ENCODE data around the gene SFMBT1. TPM values are rescaled to one million over a fixed set of nuclear protein-coding genes. Genes with fewer than 3 reads are reported as not detected.

SFMBT1 gene
- total RNA-seq, 1 experiment from 2014 or later: 14.3 TPM

GRCh38 chr3:52895418-52895817 lies 150.5 kb downstream of the SFMBT1 start:
- Histone ChIP-seq H3K36me3 (ENCODE audit: low read depth) (no peaks in the 10 kb centered on the region), H3K9me2 (ENCODE audit: insufficient read depth) (no peaks in the 10 kb centered on the region), H3K4me2 (no peak overlapping the region), H3K4me1 (replicated peaks; ENCODE audit: insufficient read depth) (0 out of 2 replicates have a peak, but pooled peaks cover 5% of the 10 kb centered on the region), H3K4me3 (no peak overlapping the region), H3K27ac (no peak overlapping the region), H4K20me1 (ENCODE audit: insufficient read depth) (no peaks in the 10 kb centered on the region), H3F3A (ENCODE audit: insufficient read depth, low read depth) (no peaks in the 10 kb centered on the region), H3K79me2 (ENCODE audit: low read depth) (no peaks in the 10 kb centered on the region; the same call in 1 of the 2 replicates), H3K9me3 (ENCODE audit: insufficient read depth, low read depth) (no peaks in the 10 kb centered on the region), H2AFZ (no peak overlapping the region), H3K27me3 (ENCODE audit: insufficient read depth, low read depth) (no peaks in the 10 kb centered on the region)
- intact Hi-C loops (cut with micrococcal nuclease; ENCODE audit: unreplicated experiment): no loop called here
- DNase-seq: no peak
- TF ChIP-seq EZH2 (IDR thresholded peaks at IDR 0.05; ENCODE audit: low read depth) (no peak), CTCF (conservative IDR thresholded peaks at IDR 0.05) (no peak)
- CTCF ChIA-PET: no interaction called here
- BruUV-seq (replicated peaks): no TSS peak
- POLR2A ChIA-PET (ENCODE audit: unreplicated experiment): no interaction called here

- Histone ChIP-seq H3K27me3 (ENCODE audit: insufficient read depth, low read depth) (no peaks in the 10 kb centered on the region), H4K20me1 (ENCODE audit: insufficient read depth) (no peaks in the 10 kb centered on the region), H3K36me3 (ENCODE audit: low read depth) (no peaks in the 10 kb centered on the region), H3K4me2 (no peak overlapping the region), H3K4me1 (replicated peaks; ENCODE audit: insufficient read depth) (0 out of 2 replicates have a peak, but pooled peaks cover 5% of the 10 kb centered on the region), H3K9me3 (ENCODE audit: insufficient read depth, low read depth) (no peaks in the 10 kb centered on the region), H3K9me2 (ENCODE audit: insufficient read depth) (no peaks in the 10 kb centered on the region), H3K79me2 (ENCODE audit: low read depth) (no peaks in the 10 kb centered on the region; the same call in 1 of the 2 replicates), H3K27ac (no peak overlapping the region), H2AFZ (no peak overlapping the region), H3F3A (ENCODE audit: insufficient read depth, low read depth) (no peaks in the 10 kb centered on the region), H3K4me3 (no peak overlapping the region)
- no TSS peak for BruUV-seq (replicated peaks)
- ChIA-PET POLR2A (ENCODE audit: unreplicated experiment) (no interaction called here), CTCF (no interaction called here)
- no peak for TF ChIP-seq CTCF (conservative IDR thresholded peaks at IDR 0.05)
- TF ChIP-seq EZH2 (IDR thresholded peaks at IDR 0.05; ENCODE audit: low read depth): no peak
- no peak for DNase-seq
- intact Hi-C loops (cut with micrococcal nuclease; ENCODE audit: unreplicated experiment): no loop called here
Observed at GRCh38 chr3:52894756-52895155, 151.1 kb downstream of the SFMBT1 start.

GRCh38 chr3:52893723-52894122 lies 152.2 kb downstream of the SFMBT1 start:
- Histone ChIP-seq H3K9me2 (ENCODE audit: insufficient read depth) (no peaks in the 10 kb centered on the region), H2AFZ (no peak overlapping the region), H3F3A (ENCODE audit: insufficient read depth, low read depth) (no peaks in the 10 kb centered on the region), H3K4me1 (replicated peaks; ENCODE audit: insufficient read depth) (0 out of 2 replicates have a peak, but pooled peaks cover 5% of the 10 kb centered on the region), H3K9me3 (ENCODE audit: insufficient read depth, low read depth) (no peaks in the 10 kb centered on the region), H3K27me3 (ENCODE audit: insufficient read depth, low read depth) (no peaks in the 10 kb centered on the region), H3K4me3 (no peak overlapping the region), H3K27ac (no peak overlapping the region), H3K79me2 (ENCODE audit: low read depth) (no peaks in the 10 kb centered on the region; the same call in 1 of the 2 replicates), H3K4me2 (no peak overlapping the region), H3K36me3 (ENCODE audit: low read depth) (no peaks in the 10 kb centered on the region), H4K20me1 (ENCODE audit: insufficient read depth) (no peaks in the 10 kb centered on the region)
- intact Hi-C loops (cut with micrococcal nuclease; ENCODE audit: unreplicated experiment): no loop called here
- DNase-seq: no peak
- no peak for TF ChIP-seq EZH2 (IDR thresholded peaks at IDR 0.05; ENCODE audit: low read depth)
- TF ChIP-seq CTCF (conservative IDR thresholded peaks at IDR 0.05): no peak
- POLR2A ChIA-PET (ENCODE audit: unreplicated experiment): no interaction called here
- no TSS peak for BruUV-seq (replicated peaks)
- CTCF ChIA-PET: interaction anchor here (0.6 kb wide), 2 partner anchors 13 to 161 kb away, joined by 3 read pairs; no protein-coding TSS in a partner anchor

Measured in PC-9 (cell line).